HL-60 (cell line): ENCODE results near the gene PHC2.

Experiments used
- DNase-seq, 2 experiments: peaks; one replicate each; pipeline ENCODE4 v3.0.0-alpha.2; 2010 to 2020; ENCODE audit warnings: low read depth in 1 of 2, low spot score in 1 of 2
- H3K27ac ChIP-seq: fragments of 250-450 bp; sonication (Bioruptor Pico); replicated peaks from 2 replicates; pipeline ENCODE4 v1.5.1; 2020; ENCODE audit warnings: mild to moderate bottlenecking, moderate library complexity
- H3K27me3 ChIP-seq: fragments of 250-450 bp; sonication (Bioruptor Pico); 2 replicates; pipeline ENCODE4 v1.5.1; 2021; ENCODE audit warnings: mild to moderate bottlenecking, moderate library complexity; ENCODE audit not compliant: insufficient read depth, poor library complexity, severe bottlenecking
- H3K4me3 ChIP-seq: replicated peaks from 2 replicates; pipeline ENCODE4 v1.5.1; 2011; ENCODE audit warnings: mild to moderate bottlenecking, control low read depth, low read length; ENCODE audit not compliant: insufficient read depth
- CTCF ChIP-seq: IDR thresholded peaks from one replicate; pipeline ENCODE4 v1.5.1; 2011; ENCODE audit warnings: low read length, control low read depth, inconsistent platforms; ENCODE audit not compliant: insufficient read depth
- GABPA ChIP-seq: IDR thresholded peaks from 2 replicates; pipeline ENCODE4 v1.6.1; 2012; ENCODE audit warnings: low read depth
- POLR2AphosphoS5 ChIP-seq: IDR thresholded peaks from 2 replicates; pipeline ENCODE4 v1.6.1; 2012; ENCODE audit warnings: low read depth
- REST ChIP-seq: IDR thresholded peaks from 2 replicates; pipeline ENCODE4 v1.6.1; 2012; ENCODE audit warnings: low read depth; ENCODE audit not compliant: insufficient replicate concordance
- SPI1 ChIP-seq: IDR thresholded peaks from 2 replicates; pipeline ENCODE4 v1.6.1; 2012; ENCODE audit warnings: low read depth, mild to moderate bottlenecking, borderline replicate concordance

Gene PHC2

GRCh38 chr1:33321178-33321577 is 109.7 kb downstream of the PHC2 start:
- TF ChIP-seq POLR2AphosphoS5 (no peak), SPI1 (no peak), REST (no peak), GABPA (no peak), CTCF (no peak)
- no peak for DNase-seq
- Histone ChIP-seq H3K27ac (no peak overlapping the region), H3K4me3 (no peak overlapping the region), H3K27me3 (peaks cover 10% of the 10 kb centered on the region)

- no peak for TF ChIP-seq REST
- TF ChIP-seq SPI1, result no peak
- no peak for TF ChIP-seq POLR2AphosphoS5
- TF ChIP-seq GABPA, result no peak
- no peak for TF ChIP-seq CTCF
- DNase-seq, result no peak
- H3K4me3 ChIP-seq, result no peak within 1 kb of the TSS
- no peak within 1 kb of the TSS for H3K27ac ChIP-seq
- peaks cover 10% of the 10 kb centered on the region for H3K27me3 ChIP-seq
These were observed 110.2 kb downstream of the PHC2 start, which contains the start of gene A3GALT2 for GRCh38 chr1:33320619-33321165. TSS of gene A3GALT2 (minus strand) at chr1:33321098. CDS start at chr1:33321098, 0 bp downstream.

GRCh38 chr1:33319949-33320618 is 110.8 kb downstream of the PHC2 start:
- H3K27ac ChIP-seq, result no peak overlapping the region
- no peak for TF ChIP-seq POLR2AphosphoS5
- TF ChIP-seq GABPA, result no peak
- no peak for TF ChIP-seq REST
- TF ChIP-seq SPI1, result no peak
- TF ChIP-seq CTCF, result no peak
- H3K4me3 ChIP-seq, result no peak overlapping the region
- H3K27me3 ChIP-seq, result peaks cover 10% of the 10 kb centered on the region
- DNase-seq, result no peak
